ENCODE measurements around the gene RAB24. TPM values are rescaled to one million over a fixed set of nuclear protein-coding genes. Genes with fewer than 3 reads are reported as not detected.

The RAB24 gene
- total RNA-seq, 1 experiment from 2014 or later, result 40.3 TPM

DNA sequence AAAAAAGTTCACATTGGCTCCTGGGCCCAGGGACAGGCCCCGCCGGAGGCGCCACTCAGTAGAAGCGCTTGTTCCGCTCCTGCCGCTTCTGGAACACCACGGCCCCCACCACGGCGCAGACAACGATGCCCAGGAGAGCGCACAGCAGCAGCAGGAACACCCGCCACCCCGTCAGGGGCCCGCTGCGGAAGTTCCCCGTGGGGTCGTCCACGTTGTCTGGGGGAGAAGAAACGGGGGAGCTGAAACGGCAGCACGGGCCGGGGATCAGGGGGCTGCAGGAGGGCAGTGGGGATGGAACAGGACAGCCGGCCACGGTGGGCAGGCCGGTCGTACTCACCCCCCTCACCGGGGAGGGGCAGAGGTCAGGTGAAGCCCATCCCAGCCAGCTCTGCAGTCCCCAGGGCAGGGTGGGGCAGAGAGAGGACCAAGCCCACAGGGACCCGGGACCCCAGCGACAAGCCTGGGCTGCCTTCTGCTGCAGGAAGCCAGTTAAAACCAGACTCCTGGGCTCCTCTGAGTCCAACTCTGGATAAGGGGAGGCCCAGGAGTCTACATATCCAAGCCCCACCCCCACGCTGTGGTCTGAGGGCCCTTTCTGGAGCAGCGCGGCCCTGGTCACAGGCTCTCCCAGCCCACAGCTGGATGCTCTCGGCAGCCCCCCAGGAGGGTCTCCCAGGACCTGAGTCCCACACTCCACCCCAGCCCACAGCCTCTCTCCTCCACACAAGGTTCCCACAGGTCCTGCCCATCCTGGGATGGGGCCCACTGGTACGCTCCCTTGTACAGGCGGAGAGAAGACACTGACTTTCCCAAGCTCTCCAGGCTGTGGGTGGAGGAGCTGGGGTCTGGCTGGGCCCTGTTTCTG lies 28.7 kb upstream of the RAB24 start:
- Histone ChIP-seq H2AFZ (ENCODE audit: low read length) (no peak overlapping the region), H3K9ac (ENCODE audit: low read length) (no peak overlapping the region), H3K27me3 (ENCODE audit: low read length) (no peaks in the 10 kb centered on the region), H3K4me1 (ENCODE audit: insufficient read depth, low read length) (peaks cover 10% of the 10 kb centered on the region), H3K9me3 (ENCODE audit: low read length) (no peaks in the 10 kb centered on the region), H3F3A (ENCODE audit: low read length, unreplicated experiment) (no peaks in the 10 kb centered on the region), H3K27ac (ENCODE audit: low read length) (no peak overlapping the region), H4K20me1 (ENCODE audit: low read length) (no peaks in the 10 kb centered on the region), H3K79me2 (ENCODE audit: low read length) (no peaks in the 10 kb centered on the region), H3K9me2 (replicated peaks; ENCODE audit: low read length) (no peaks in the 10 kb centered on the region), H3K36me3 (ENCODE audit: low read depth, low read length) (peaks cover 16% of the 10 kb centered on the region; the same call in 1 of the 2 replicates), H3K4me2 (ENCODE audit: low read length) (no peak overlapping the region), H3K4me3 (ENCODE audit: low read length) (no peak overlapping the region)
- TF ChIP-seq, protein P1, sequence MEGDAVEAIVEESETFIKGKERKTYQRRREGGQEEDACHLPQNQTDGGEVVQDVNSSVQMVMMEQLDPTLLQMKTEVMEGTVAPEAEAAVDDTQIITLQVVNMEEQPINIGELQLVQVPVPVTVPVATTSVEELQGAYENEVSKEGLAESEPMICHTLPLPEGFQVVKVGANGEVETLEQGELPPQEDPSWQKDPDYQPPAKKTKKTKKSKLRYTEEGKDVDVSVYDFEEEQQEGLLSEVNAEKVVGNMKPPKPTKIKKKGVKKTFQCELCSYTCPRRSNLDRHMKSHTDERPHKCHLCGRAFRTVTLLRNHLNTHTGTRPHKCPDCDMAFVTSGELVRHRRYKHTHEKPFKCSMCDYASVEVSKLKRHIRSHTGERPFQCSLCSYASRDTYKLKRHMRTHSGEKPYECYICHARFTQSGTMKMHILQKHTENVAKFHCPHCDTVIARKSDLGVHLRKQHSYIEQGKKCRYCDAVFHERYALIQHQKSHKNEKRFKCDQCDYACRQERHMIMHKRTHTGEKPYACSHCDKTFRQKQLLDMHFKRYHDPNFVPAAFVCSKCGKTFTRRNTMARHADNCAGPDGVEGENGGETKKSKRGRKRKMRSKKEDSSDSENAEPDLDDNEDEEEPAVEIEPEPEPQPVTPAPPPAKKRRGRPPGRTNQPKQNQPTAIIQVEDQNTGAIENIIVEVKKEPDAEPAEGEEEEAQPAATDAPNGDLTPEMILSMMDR (conservative IDR thresholded peaks at IDR 0.05; ENCODE audit: low read depth, low read length), result no peak
- no peak for TF ChIP-seq EZH2 (IDR thresholded peaks at IDR 0.05; ENCODE audit: low read length, unreplicated experiment)
- no peak for TF ChIP-seq EZH2phosphoT487 (IDR thresholded peaks at IDR 0.05; ENCODE audit: borderline replicate concordance, low read length)
- CTCF ChIA-PET, result no interaction called here
- no peak for ATAC-seq
- no TSS peak for BruUV-seq (replicated peaks)
- DNase-seq, result no peak
- intact Hi-C loops (cut with micrococcal nuclease), result no loop called here
- POLR2A ChIA-PET (ENCODE audit: unreplicated experiment), result no interaction called here

GRCh38 chr5:177330991-177331842 lies 27.7 kb upstream of the RAB24 start:
- intact Hi-C loops (cut with micrococcal nuclease), result no loop called here
- no peaks in the 10 kb centered on the region for H3K9me3 ChIP-seq (ENCODE audit: low read length)
- TF ChIP-seq, protein P1 (conservative IDR thresholded peaks at IDR 0.05; ENCODE audit: low read depth, low read length), result no peak
- TF ChIP-seq EZH2phosphoT487 (IDR thresholded peaks at IDR 0.05; ENCODE audit: borderline replicate concordance, low read length) (no peak), EZH2 (IDR thresholded peaks at IDR 0.05; ENCODE audit: low read length, unreplicated experiment) (no peak)
- H3K27ac ChIP-seq (ENCODE audit: low read length), result no peak overlapping the region
- H3F3A ChIP-seq (ENCODE audit: low read length, unreplicated experiment), result no peaks in the 10 kb centered on the region
- H3K4me2 ChIP-seq (ENCODE audit: low read length), result no peak overlapping the region
- CTCF ChIA-PET, result no interaction called here
- H3K79me2 ChIP-seq (ENCODE audit: low read length), result no peaks in the 10 kb centered on the region
- peaks cover 13% of the 10 kb centered on the region; the same call in 1 of the 2 replicates for H3K36me3 ChIP-seq (ENCODE audit: low read depth, low read length)
- no peaks in the 10 kb centered on the region for H4K20me1 ChIP-seq (ENCODE audit: low read length)
- no peak overlapping the region for H2AFZ ChIP-seq (ENCODE audit: low read length)
- POLR2A ChIA-PET (ENCODE audit: unreplicated experiment), result no interaction called here
- H3K9ac ChIP-seq (ENCODE audit: low read length), result no peak overlapping the region
- peaks cover 12% of the 10 kb centered on the region for H3K4me1 ChIP-seq (ENCODE audit: insufficient read depth, low read length)
- no peak for ATAC-seq
- no peak overlapping the region for H3K4me3 ChIP-seq (ENCODE audit: low read length)
- no peaks in the 10 kb centered on the region for H3K27me3 ChIP-seq (ENCODE audit: low read length)
- BruUV-seq (replicated peaks), result no TSS peak
- no peak for DNase-seq
- H3K9me2 ChIP-seq (replicated peaks; ENCODE audit: low read length), result no peaks in the 10 kb centered on the region

Data from PC-3 (cell line).